ENCODE measurements around the gene EMX1. TPM values are rescaled to one million over a fixed set of nuclear protein-coding genes. Genes with fewer than 3 reads are reported as not detected.

EMX1 gene
- total RNA-seq, 4 donors from 2014 or later: not detected

DNA sequence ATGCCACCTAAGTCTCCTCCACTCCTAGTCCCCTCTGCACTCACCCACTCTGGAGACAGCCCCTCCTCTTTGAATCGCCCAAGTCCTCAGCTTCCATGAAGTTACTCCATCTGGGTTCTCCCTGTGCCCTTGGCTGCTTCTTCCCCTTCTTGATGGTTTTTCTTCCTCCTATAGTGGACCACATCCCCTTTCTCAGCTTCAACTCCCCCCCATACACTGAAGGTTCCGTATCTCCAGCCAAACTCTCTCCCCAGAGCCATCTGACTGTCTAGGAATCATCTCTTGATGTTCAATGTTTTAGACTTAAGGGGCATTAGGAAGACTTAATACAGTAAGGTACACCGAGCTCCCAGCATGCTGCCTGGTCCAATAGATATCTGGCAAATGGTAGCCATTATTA, 39.6 kb downstream of the EMX1 start:
- peaks cover 0 to 14% (median 10%) of the 10 kb centered on the region in 4 donors for H3K36me3 ChIP-seq
- no peak for TF ChIP-seq POLR2A (IDR thresholded peaks at IDR 0.05; ENCODE audit: low read depth)
- no peak for TF ChIP-seq POLR2AphosphoS5 (IDR thresholded peaks at IDR 0.05)
- TF ChIP-seq EP300 (IDR thresholded peaks at IDR 0.05): no peak
- no peak for TF ChIP-seq CTCF (IDR thresholded peaks at IDR 0.05)
- no peak overlapping the region for H3K4me3 ChIP-seq

DNA sequence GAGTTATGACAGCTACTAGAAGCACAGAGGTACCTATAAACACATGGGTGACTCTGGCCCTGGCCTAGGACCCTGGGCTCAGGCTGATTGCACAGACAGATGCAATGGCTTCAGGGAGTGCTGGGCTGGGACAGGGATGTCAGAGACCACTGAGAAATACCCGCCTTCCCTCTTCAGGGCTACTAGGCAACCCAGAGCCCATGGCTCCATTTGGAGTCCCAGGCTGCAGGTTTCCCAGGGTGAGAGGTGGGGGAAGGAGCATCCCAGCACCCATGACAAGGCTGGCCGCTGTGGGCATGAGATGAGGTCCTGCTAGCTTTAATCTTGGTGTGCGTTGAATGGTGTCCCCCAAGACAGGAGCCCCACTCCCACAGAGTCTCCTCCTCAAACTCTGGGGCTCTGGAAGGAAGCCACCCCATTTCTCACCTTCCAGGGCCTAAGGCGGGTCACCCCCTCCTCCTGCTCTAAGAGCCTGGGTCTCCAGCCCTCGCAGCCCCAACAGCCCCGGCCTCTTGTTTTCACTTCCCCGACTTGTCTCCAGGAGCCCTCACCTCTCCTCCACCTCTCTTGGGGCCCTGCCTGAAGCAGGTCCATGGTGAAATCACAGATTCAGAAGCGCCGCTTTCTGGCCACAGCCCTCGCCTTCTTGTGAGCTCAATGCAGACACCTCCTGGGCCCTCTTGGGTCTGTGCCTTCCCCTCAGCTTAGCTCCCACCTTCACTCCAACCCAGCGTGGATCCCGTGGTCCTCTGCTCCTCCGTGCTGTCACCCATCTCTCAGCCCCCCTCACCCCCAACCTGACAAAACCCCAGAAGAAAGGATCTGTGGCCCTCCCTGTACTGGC, 41.4 kb downstream of the EMX1 start:
- Histone ChIP-seq H3K4me1 (no peaks in the 10 kb centered on the region), H3K27ac (replicated peaks in 1 of 4) (no peak overlapping the region), H3K4me3 (no peak overlapping the region), H3K27me3 (no peaks in the 10 kb centered on the region), H3K36me3 (peaks cover 0 to 15% (median 13%) of the 10 kb centered on the region in 4 donors), H3K9me3 (no peaks in the 10 kb centered on the region)
- 93% methylated on average over 11 of the region's 13 CpGs for WGBS
- DNase-seq (ENCODE audit: extremely low spot score): no peak
- no peak for TF ChIP-seq EP300 (IDR thresholded peaks at IDR 0.05)
- TF ChIP-seq CTCF (IDR thresholded peaks at IDR 0.05): no peak
- no peak for TF ChIP-seq POLR2A (IDR thresholded peaks at IDR 0.05; ENCODE audit: low read depth)
- no peak for TF ChIP-seq POLR2AphosphoS5 (IDR thresholded peaks at IDR 0.05)
- intact Hi-C loops (cut with DNase I): no loop called here

More for the DNA sequence above, 39.6 kb downstream of the EMX1 start:
- intact Hi-C loops (cut with DNase I): no loop called here
- WGBS: 81% methylated on average over 3 of the region's 3 CpGs
- no peaks in the 10 kb centered on the region for H3K27me3 ChIP-seq
- DNase-seq (ENCODE audit: extremely low spot score): no peak
- H3K27ac ChIP-seq (replicated peaks in 1 of 4): no peak overlapping the region
- no peaks in the 10 kb centered on the region for H3K4me1 ChIP-seq
- no peaks in the 10 kb centered on the region for H3K9me3 ChIP-seq

GRCh38 chr2:72959554-72959953, 42.2 kb downstream of the EMX1 start:
- intact Hi-C loops (cut with DNase I): no loop called here
- WGBS: 92% methylated on average over 8 of the region's 8 CpGs
- no peak for DNase-seq (ENCODE audit: extremely low spot score)
- Histone ChIP-seq H3K36me3 (peaks cover 0 to 20% (median 16%) of the 10 kb centered on the region in 4 donors), H3K4me1 (no peaks in the 10 kb centered on the region), H3K27me3 (no peaks in the 10 kb centered on the region), H3K27ac (replicated peaks in 1 of 4) (no peak overlapping the region), H3K4me3 (no peak overlapping the region), H3K9me3 (no peaks in the 10 kb centered on the region)
- TF ChIP-seq CTCF (IDR thresholded peaks at IDR 0.05) (no peak), POLR2A (IDR thresholded peaks at IDR 0.05; ENCODE audit: low read depth) (no peak), POLR2AphosphoS5 (IDR thresholded peaks at IDR 0.05) (no peak), EP300 (IDR thresholded peaks at IDR 0.05) (no peak)

GRCh38 chr2:72959995-72960981, 43.0 kb downstream of the EMX1 start:
- Histone ChIP-seq H3K36me3 (peaks cover 0 to 21% (median 18%) of the 10 kb centered on the region in 4 donors), H3K27me3 (no peaks in the 10 kb centered on the region), H3K9me3 (no peaks in the 10 kb centered on the region), H3K27ac (replicated peaks in 1 of 4) (no peak overlapping the region), H3K4me1 (no peaks in the 10 kb centered on the region), H3K4me3 (no peak overlapping the region)
- intact Hi-C loops (cut with DNase I): no loop called here
- no peak for DNase-seq (ENCODE audit: extremely low spot score)
- no peak for TF ChIP-seq POLR2AphosphoS5 (IDR thresholded peaks at IDR 0.05)
- no peak for TF ChIP-seq EP300 (IDR thresholded peaks at IDR 0.05)
- no peak for TF ChIP-seq POLR2A (IDR thresholded peaks at IDR 0.05; ENCODE audit: low read depth)
- no peak for TF ChIP-seq CTCF (IDR thresholded peaks at IDR 0.05)
- 96% methylated on average over 26 of the region's 26 CpGs for WGBS

Measured in esophagus muscularis mucosa (tissue), 4 donors.